Chondrocyte (in vitro differentiated cells): ENCODE results near the gene TNFAIP1. TPM values are rescaled to one million over a fixed set of nuclear protein-coding genes. Genes with fewer than 3 reads are reported as not detected.
"Not testable (repeated sequence)": the region's sequence is repeated elsewhere in the genome, so short reads cannot be mapped to it uniquely, and the experiment has no call there.

ENCODE experiments used
- DNase-seq: peaks from one replicate; pipeline ENCODE4 v3.0.0; 2021; ENCODE audit warnings: mixed read lengths, low spot score
- H3K27ac Mint-ChIP-seq: one replicate; pipeline ENCODE4 v1.8.0; 2021; ENCODE audit warnings: mild to moderate bottlenecking, moderate library complexity, mixed read lengths; ENCODE audit not compliant: unreplicated experiment
- H3K27me3 Mint-ChIP-seq: 2 replicates; pipeline ENCODE4 v1.8.0; 2021; ENCODE audit warnings: low read depth, mixed read lengths
- H3K36me3 Mint-ChIP-seq: 2 replicates; pipeline ENCODE4 v1.8.0; 2021; ENCODE audit warnings: low read depth, mixed read lengths
- H3K4me1 Mint-ChIP-seq: 2 replicates; pipeline ENCODE4 v1.8.0; 2021; ENCODE audit warnings: low read depth, mild to moderate bottlenecking, mixed read lengths
- H3K4me3 Mint-ChIP-seq: one replicate; pipeline ENCODE4 v1.8.0; 2021; ENCODE audit warnings: mild to moderate bottlenecking, moderate library complexity, mixed read lengths; ENCODE audit not compliant: unreplicated experiment
- H3K9me3 Mint-ChIP-seq: 2 replicates; pipeline ENCODE4 v1.8.0; 2021; ENCODE audit warnings: low read depth, mixed read lengths
- long read RNA-seq: library from polyadenylated mRNA; stranded (forward); transcript quantifications from one replicate; pipeline ENCODE4 v2.0.0, GENCODE V29; 2021
- total RNA-seq: library from RNA; stranded (reverse); gene quantifications from 3 replicates; pipeline ENCODE4 v1.2.1, GENCODE V29; 2021
- TF ChIP-seq, protein P1 (sequence below): fragments of 200-600 bp; sonication (generic); IDR thresholded peaks from 2 replicates; pipeline ENCODE4 v1.5.0; 2021; ENCODE audit warnings: antibody characterized with exemption, mild to moderate bottlenecking, moderate library complexity

Gene TNFAIP1
- 52.0 to 79.5 TPM (median 74.0 TPM) in 3 replicates for total RNA-seq
- long read RNA-seq, transcript TNFAIP1-201 (7 exons, 3,627 nt): major isoform, 105 of 420 reads
- long read RNA-seq, partial matches to known transcripts: 18 of 420 reads
- long read RNA-seq, other reads (novel, unspliced or antisense): 297 of 420 reads

GRCh38 chr17:28335201-28335958 lies at the start of gene TNFAIP1, which contains the start of gene IFT20:
TNFAIP1 (plus strand) TSS chr17:28335761; CDS start chr17:28339522, 3,761 bp downstream.
IFT20 (minus strand) TSS chr17:28335472; CDS start chr17:28331985, 3,487 bp downstream.
- TF ChIP-seq, protein P1, sequence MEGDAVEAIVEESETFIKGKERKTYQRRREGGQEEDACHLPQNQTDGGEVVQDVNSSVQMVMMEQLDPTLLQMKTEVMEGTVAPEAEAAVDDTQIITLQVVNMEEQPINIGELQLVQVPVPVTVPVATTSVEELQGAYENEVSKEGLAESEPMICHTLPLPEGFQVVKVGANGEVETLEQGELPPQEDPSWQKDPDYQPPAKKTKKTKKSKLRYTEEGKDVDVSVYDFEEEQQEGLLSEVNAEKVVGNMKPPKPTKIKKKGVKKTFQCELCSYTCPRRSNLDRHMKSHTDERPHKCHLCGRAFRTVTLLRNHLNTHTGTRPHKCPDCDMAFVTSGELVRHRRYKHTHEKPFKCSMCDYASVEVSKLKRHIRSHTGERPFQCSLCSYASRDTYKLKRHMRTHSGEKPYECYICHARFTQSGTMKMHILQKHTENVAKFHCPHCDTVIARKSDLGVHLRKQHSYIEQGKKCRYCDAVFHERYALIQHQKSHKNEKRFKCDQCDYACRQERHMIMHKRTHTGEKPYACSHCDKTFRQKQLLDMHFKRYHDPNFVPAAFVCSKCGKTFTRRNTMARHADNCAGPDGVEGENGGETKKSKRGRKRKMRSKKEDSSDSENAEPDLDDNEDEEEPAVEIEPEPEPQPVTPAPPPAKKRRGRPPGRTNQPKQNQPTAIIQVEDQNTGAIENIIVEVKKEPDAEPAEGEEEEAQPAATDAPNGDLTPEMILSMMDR: peak; percentile 16
- peak within 1 kb of the TSS; percentile 99 for H3K27ac Mint-ChIP-seq
- H3K9me3 Mint-ChIP-seq: no peaks in the 10 kb centered on the region
- peaks cover 58% of the 10 kb centered on the region for H3K4me1 Mint-ChIP-seq
- peaks cover 13% of the 10 kb centered on the region for H3K36me3 Mint-ChIP-seq
- peak within 1 kb of the TSS; percentile 93 for H3K4me3 Mint-ChIP-seq
- no peaks in the 10 kb centered on the region for H3K27me3 Mint-ChIP-seq
- peak; percentile 100 for DNase-seq

GRCh38 chr17:28285965-28286364 lies 49.6 kb upstream of the TNFAIP1 start:
- no peak for DNase-seq
- TF ChIP-seq, protein P1: no peak
- H3K36me3 Mint-ChIP-seq: no peaks in the 10 kb centered on the region
- no peak overlapping the region for H3K27ac Mint-ChIP-seq
- H3K4me1 Mint-ChIP-seq: peaks cover 23% of the 10 kb centered on the region
- no peaks in the 10 kb centered on the region for H3K9me3 Mint-ChIP-seq
- no peak overlapping the region for H3K4me3 Mint-ChIP-seq
- H3K27me3 Mint-ChIP-seq: no peaks in the 10 kb centered on the region

DNA sequence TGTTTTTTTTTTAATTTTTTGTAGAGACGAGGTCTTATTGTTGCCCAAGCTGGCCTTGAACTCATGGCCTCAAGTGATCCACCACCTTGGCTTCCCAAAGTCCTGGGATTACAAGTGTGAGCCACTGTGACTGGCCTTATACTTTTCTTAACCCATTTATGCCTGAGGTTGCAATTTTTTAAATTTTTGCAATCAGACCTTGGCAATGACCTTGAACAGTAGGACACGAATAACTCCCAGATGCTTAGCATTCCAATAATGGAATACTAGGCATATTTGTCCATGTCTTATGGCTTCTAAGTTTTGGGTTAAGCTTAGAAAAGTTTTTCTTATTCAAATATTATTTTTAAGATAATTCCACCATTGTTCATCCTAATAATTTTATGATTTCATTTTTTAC lies 44.9 kb upstream of the TNFAIP1 start:
- no peaks in the 10 kb centered on the region for H3K36me3 Mint-ChIP-seq
- no peak overlapping the region for H3K27ac Mint-ChIP-seq
- H3K4me1 Mint-ChIP-seq: peaks cover 3% of the 10 kb centered on the region
- no peaks in the 10 kb centered on the region for H3K9me3 Mint-ChIP-seq
- H3K4me3 Mint-ChIP-seq: no peak overlapping the region
- DNase-seq: no peak
- H3K27me3 Mint-ChIP-seq: no peaks in the 10 kb centered on the region
- TF ChIP-seq, protein P1: no peak

DNA sequence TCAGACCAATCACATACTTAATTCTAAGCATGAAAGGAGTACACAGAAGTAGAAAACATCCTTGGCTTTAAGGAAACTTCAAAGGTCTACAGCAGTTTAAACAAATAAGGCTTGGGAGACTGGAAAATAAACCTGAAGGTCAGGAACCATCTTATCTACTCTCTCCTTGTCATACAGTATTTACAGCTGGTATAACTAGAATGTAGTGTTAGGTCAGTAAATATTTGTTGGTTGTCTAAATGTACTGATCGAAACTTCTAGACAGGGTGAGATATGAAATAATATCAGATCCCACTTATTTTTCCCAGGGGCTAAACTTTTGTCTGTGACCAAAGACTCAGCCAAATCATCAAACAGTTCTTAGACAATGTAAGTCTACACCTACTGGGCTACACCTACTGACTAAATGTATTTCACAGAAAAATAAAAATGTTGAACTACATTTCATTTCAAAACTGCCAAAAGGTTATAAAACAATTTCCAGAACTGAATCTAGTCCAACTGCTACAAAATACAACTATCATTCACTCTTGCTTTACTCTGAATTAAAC lies 43.7 kb upstream of the TNFAIP1 start:
- Mint-ChIP-seq H3K4me1 (peaks cover 3% of the 10 kb centered on the region), H3K9me3 (no peaks in the 10 kb centered on the region), H3K4me3 (no peak overlapping the region), H3K27me3 (no peaks in the 10 kb centered on the region), H3K27ac (no peak overlapping the region), H3K36me3 (no peaks in the 10 kb centered on the region)
- TF ChIP-seq, protein P1: no peak
- DNase-seq: no peak

- not testable (repeated sequence) for H3K27me3 Mint-ChIP-seq, DNase-seq, H3K27ac Mint-ChIP-seq, H3K4me3 Mint-ChIP-seq, H3K9me3 Mint-ChIP-seq, H3K4me1 Mint-ChIP-seq, H3K36me3 Mint-ChIP-seq
Measured at GRCh38 chr17:28292878-28293277, 42.7 kb upstream of the TNFAIP1 start.
